ENCODE data around the gene PRKAG2. TPM values are rescaled to one million over a fixed set of nuclear protein-coding genes. Genes with fewer than 3 reads are reported as not detected.
A peak's percentile ranks its signal among the peaks of the same experiment; 100 is the strongest.

PRKAG2 gene
- total and polyA plus RNA-seq, 2 of the 13 experiments (the other 11 are each of a cell fraction or from before 2014, with no cell fraction given), result 0.90 to 1.3 TPM

DNA sequence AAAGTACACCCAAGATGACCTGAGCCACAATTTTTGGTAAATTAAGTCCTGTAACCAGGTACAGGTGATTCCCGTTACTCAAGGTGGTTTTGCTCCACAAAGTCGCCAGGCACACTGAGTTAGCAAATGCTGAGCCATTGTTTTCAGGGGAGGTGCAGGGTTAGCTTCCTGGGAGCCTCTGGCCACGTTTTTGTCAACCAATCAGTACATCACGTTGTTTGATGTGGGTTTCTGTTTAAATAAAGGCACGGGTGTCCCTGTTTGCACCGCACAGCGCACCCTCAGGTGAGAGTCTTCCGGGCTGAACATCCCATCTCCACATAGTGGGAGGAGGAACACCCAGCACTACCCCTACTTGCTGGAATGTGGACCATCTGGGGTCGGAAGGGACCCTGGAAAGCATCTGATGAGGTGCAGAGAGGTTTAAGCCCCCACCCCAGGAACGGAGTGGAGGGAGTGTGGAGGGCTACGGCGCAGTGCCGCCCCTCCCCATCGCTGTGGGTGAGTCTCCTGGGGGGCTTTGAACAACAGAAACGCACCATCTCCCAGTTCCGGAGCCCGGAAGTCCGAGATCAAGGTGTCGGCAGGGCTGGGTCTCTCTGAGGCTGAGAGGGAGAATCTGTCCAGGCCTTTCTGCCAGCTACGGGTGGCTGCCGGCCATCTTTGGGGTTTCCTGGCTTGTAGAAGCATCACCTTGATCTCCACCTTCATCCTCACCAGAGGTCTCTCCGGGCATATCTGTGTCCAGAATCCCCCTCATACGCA lies 42.5 kb downstream of the PRKAG2 start:
- H3K27ac ChIP-seq (ENCODE audit: extremely low read length, insufficient read depth, low read length), result no peak overlapping the region
- H2AFZ ChIP-seq (ENCODE audit: low read length), result no peak overlapping the region
- CTCF ChIA-PET (ENCODE audit: low intra/inter-chr PET ratio, low total read pairs), result no interaction called here
- peaks cover 2 to 32% of the 10 kb centered on the region in 2 experiments for H3K27me3 ChIP-seq (ENCODE audit: control insufficient read depth in 1 of 2, insufficient read depth in 2 of 2, low read length in 2 of 2)
- no peaks in the 10 kb centered on the region for H3K4me1 ChIP-seq (ENCODE audit: insufficient read depth, low read length)
- 41% methylated on average over 6 of the region's 23 CpGs for WGBS (ENCODE audit: low lambda C conversion rate)
- in situ Hi-C loops (cut with HindIII; ENCODE audit: extremely low pct_ligation_motif_present, low pct_unique_long_range_greater_than_20kb) (no loop called here), intact Hi-C loops (cut with micrococcal nuclease; ENCODE audit: unreplicated experiment) (no loop called here)
- ATAC-seq, result no peak
- H3K9me3 ChIP-seq (ENCODE audit: low read length), result no peaks in the 10 kb centered on the region
- POLR2A ChIA-PET, result no interaction called here
- no peaks in the 10 kb centered on the region for H3K36me3 ChIP-seq (replicated peaks in 1 of 2; ENCODE audit: control insufficient read depth in 1 of 2, insufficient read depth in 2 of 2, low read length in 2 of 2)
- H3K9ac ChIP-seq (ENCODE audit: insufficient read depth, low read depth, low read length), result no peak overlapping the region
- no peak for FAIRE-seq
- no peak overlapping the region for H3K4me3 ChIP-seq (replicated peaks in 1 of 3; ENCODE audit: insufficient read depth in 1 of 3, low read depth in 2 of 3, low read length in 3 of 3)
- no peaks in the 10 kb centered on the region for H4K20me1 ChIP-seq (ENCODE audit: insufficient read depth, low read length)
- no peak overlapping the region for H3K4me2 ChIP-seq (ENCODE audit: low read depth, low read length)
- no TSS peak for BruUV-seq (replicated peaks)
- no peaks in the 10 kb centered on the region for H3K79me2 ChIP-seq (ENCODE audit: insufficient read depth, low read length)
- TF ChIP-seq HMGA1 (CRISPR knock-in tag; conservative IDR thresholded peaks at IDR 0.05) (no peak), SUZ12 (IDR thresholded peaks at IDR 0.05; ENCODE audit: low read depth, low read length) (no peak), PHF8 (CRISPR knock-in tag; IDR thresholded peaks at IDR 0.05) (no peak), HCFC1 (IDR thresholded peaks at IDR 0.05; ENCODE audit: low read depth, low read length) (no peak), BORCS8-MEF2B (CRISPR knock-in tag; IDR thresholded peaks at IDR 0.05) (no peak)
- no peak for DNase-seq (ENCODE audit: low spot score)

- Histone ChIP-seq H3K9me3 (ENCODE audit: low read length) (no peaks in the 10 kb centered on the region), H3K79me2 (ENCODE audit: insufficient read depth, low read length) (no peaks in the 10 kb centered on the region), H3K9ac (ENCODE audit: insufficient read depth, low read depth, low read length) (no peak overlapping the region), H3K27me3 (ENCODE audit: control insufficient read depth in 1 of 2, insufficient read depth in 2 of 2, low read length in 2 of 2) (peaks cover 2 to 32% of the 10 kb centered on the region in 2 experiments), H3K27ac (ENCODE audit: extremely low read length, insufficient read depth, low read length) (no peak overlapping the region), H3K4me1 (ENCODE audit: insufficient read depth, low read length) (no peaks in the 10 kb centered on the region), H3K4me2 (ENCODE audit: low read depth, low read length) (no peak overlapping the region), H2AFZ (ENCODE audit: low read length) (no peak overlapping the region), H3K4me3 (replicated peaks in 1 of 3; ENCODE audit: insufficient read depth in 1 of 3, low read depth in 2 of 3, low read length in 3 of 3) (no peak overlapping the region), H3K36me3 (replicated peaks in 1 of 2; ENCODE audit: control insufficient read depth in 1 of 2, insufficient read depth in 2 of 2, low read length in 2 of 2) (no peaks in the 10 kb centered on the region), H4K20me1 (ENCODE audit: insufficient read depth, low read length) (no peaks in the 10 kb centered on the region)
- peak; percentile 25; the same call in 1 of the 3 replicates for ATAC-seq
- no peak for FAIRE-seq
- in situ Hi-C loops (cut with HindIII; ENCODE audit: extremely low pct_ligation_motif_present, low pct_unique_long_range_greater_than_20kb) (no loop called here), intact Hi-C loops (cut with micrococcal nuclease; ENCODE audit: unreplicated experiment) (no loop called here)
- TF ChIP-seq NFRKB (IDR thresholded peaks at IDR 0.05) (no peak), NFE2L2 (IDR thresholded peaks at IDR 0.05; ENCODE audit: low read length) (no peak), SMC3 (IDR thresholded peaks at IDR 0.05; ENCODE audit: low read length) (no peak)
- 13% methylated on average over 7 of the region's 7 CpGs for WGBS (ENCODE audit: low lambda C conversion rate)
- CTCF ChIA-PET (ENCODE audit: low intra/inter-chr PET ratio, low total read pairs), result no interaction called here
- POLR2A ChIA-PET, result no interaction called here
- no peak for DNase-seq (ENCODE audit: low spot score)
- no TSS peak for BruUV-seq (replicated peaks)
Observed at GRCh38 chr7:151833691-151834090, 43.2 kb downstream of the PRKAG2 start.
